ENCODE measurements around the gene RFTN1.

Gene RFTN1

GRCh38 chr3:16369885-16370284, 143.6 kb downstream of the RFTN1 start:
- DNase-seq (ENCODE audit: low read depth), result no peak
- TF ChIP-seq CTCF (IDR thresholded peaks at IDR 0.05; ENCODE audit: control insufficient read depth, insufficient read depth, low read depth, low read length, missing control alignments), result no peak
- H3K4me3 ChIP-seq (ENCODE audit: control insufficient read depth, low read depth, low read length), result no peak overlapping the region

- no peak for TF ChIP-seq CTCF (IDR thresholded peaks at IDR 0.05; ENCODE audit: control insufficient read depth, insufficient read depth, low read depth, low read length, missing control alignments)
- DNase-seq (ENCODE audit: low read depth), result no peak
Observed at GRCh38 chr3:16369276-16369675, 144.2 kb downstream of the RFTN1 start.

GRCh38 chr3:16366581-16366980, 146.9 kb downstream of the RFTN1 start:
- no peak for TF ChIP-seq CTCF (IDR thresholded peaks at IDR 0.05; ENCODE audit: control insufficient read depth, insufficient read depth, low read depth, low read length, missing control alignments)
- DNase-seq (ENCODE audit: low read depth), result no peak
- H3K4me3 ChIP-seq (ENCODE audit: control insufficient read depth, low read depth, low read length), result no peak overlapping the region

More at GRCh38 chr3:16369276-16369675, 144.2 kb downstream of the RFTN1 start:
- H3K4me3 ChIP-seq (ENCODE audit: control insufficient read depth, low read depth, low read length), result no peak overlapping the region

GRCh38 chr3:16365491-16366128, 147.9 kb downstream of the RFTN1 start:
- DNase-seq (ENCODE audit: low read depth), result no peak
- no peak overlapping the region for H3K4me3 ChIP-seq (ENCODE audit: control insufficient read depth, low read depth, low read length)
- no peak for TF ChIP-seq CTCF (IDR thresholded peaks at IDR 0.05; ENCODE audit: control insufficient read depth, insufficient read depth, low read depth, low read length, missing control alignments)

GRCh38 chr3:16364963-16365362, 148.5 kb downstream of the RFTN1 start:
- TF ChIP-seq CTCF (IDR thresholded peaks at IDR 0.05; ENCODE audit: control insufficient read depth, insufficient read depth, low read depth, low read length, missing control alignments), result no peak
- no peak for DNase-seq (ENCODE audit: low read depth)
- no peak overlapping the region for H3K4me3 ChIP-seq (ENCODE audit: control insufficient read depth, low read depth, low read length)

- no peak for DNase-seq (ENCODE audit: low read depth)
- no peak overlapping the region for H3K4me3 ChIP-seq (ENCODE audit: control insufficient read depth, low read depth, low read length)
- TF ChIP-seq CTCF (IDR thresholded peaks at IDR 0.05; ENCODE audit: control insufficient read depth, insufficient read depth, low read depth, low read length, missing control alignments), result no peak
Observed at GRCh38 chr3:16364323-16364722, 149.2 kb downstream of the RFTN1 start.

All from AG09309 (cell line).